GM12892 (cell line): ENCODE data around the gene FSTL1.

Experiments used
- POLR2A ChIP-seq: IDR thresholded peaks from 2 replicates; pipeline ENCODE4 v1.6.1; 2011; ENCODE audit warnings: low read depth, low read length, control low read depth
- POLR2AphosphoS5 ChIP-seq: IDR thresholded peaks from 2 replicates; pipeline ENCODE4 v1.6.1; 2011; ENCODE audit warnings: low read depth, low read length, control low read depth
- TAF1 ChIP-seq: IDR thresholded peaks from 2 replicates; pipeline ENCODE4 v1.6.1; 2011; ENCODE audit warnings: low read depth, mild to moderate bottlenecking, control low read depth, low read length, borderline replicate concordance

DNA sequence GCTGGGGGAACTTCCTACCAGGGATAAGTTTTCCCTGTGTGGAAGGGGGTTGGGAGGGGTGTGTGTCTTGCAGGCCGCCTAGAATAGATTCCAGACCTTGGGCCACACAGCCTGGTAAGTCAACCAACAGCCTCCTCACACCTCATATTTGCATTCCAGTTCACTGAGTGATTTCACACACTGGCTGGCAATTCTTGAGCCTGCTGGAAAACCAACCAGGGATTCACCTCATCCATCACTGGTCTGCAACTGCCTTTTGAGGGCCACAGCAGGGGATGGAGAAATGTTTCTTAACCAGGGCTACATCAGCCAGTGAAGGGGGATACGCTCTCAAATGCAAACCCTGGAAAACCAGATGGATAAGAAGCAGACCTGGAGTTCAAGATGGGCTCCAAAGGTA lies 2.0 kb downstream of the FSTL1 start:
- TF ChIP-seq POLR2A (no peak), POLR2AphosphoS5 (no peak), TAF1 (no peak)
